GM12892 (cell line): ENCODE results near the gene PERP.
"Not testable (repeated sequence)": the region's sequence is repeated elsewhere in the genome, so short reads cannot be mapped to it uniquely, and the experiment has no call there.

Source experiments
- DNase-seq: peaks from one replicate; pipeline ENCODE4 v3.0.0; 2011; ENCODE audit not compliant: insufficient read length
- FAIRE-seq: peaks from 2 replicates; lab custom pipeline; 2011; peaks lifted over from hg19 to GRCh38; lab: Jason Lieb, UNC
- POLR2A ChIP-seq: IDR thresholded peaks from 2 replicates; pipeline ENCODE4 v1.6.1; 2011; ENCODE audit warnings: low read depth, low read length, control low read depth
- POLR2AphosphoS5 ChIP-seq: IDR thresholded peaks from 2 replicates; pipeline ENCODE4 v1.6.1; 2011; ENCODE audit warnings: low read depth, low read length, control low read depth
- TAF1 ChIP-seq: IDR thresholded peaks from 2 replicates; pipeline ENCODE4 v1.6.1; 2011; ENCODE audit warnings: low read depth, mild to moderate bottlenecking, control low read depth, low read length, borderline replicate concordance

The PERP gene

GRCh38 chr6:138085839-138086222 lies 21.4 kb downstream of the PERP start:
- no peak for DNase-seq
- FAIRE-seq, result no peak
- no peak for TF ChIP-seq POLR2A
- TF ChIP-seq TAF1, result no peak

GRCh38 chr6:138084904-138085838 lies 22.0 kb downstream of the PERP start:
- DNase-seq (no peak), FAIRE-seq (no peak)
- TF ChIP-seq POLR2AphosphoS5 (no peak), POLR2A (no peak)

DNA sequence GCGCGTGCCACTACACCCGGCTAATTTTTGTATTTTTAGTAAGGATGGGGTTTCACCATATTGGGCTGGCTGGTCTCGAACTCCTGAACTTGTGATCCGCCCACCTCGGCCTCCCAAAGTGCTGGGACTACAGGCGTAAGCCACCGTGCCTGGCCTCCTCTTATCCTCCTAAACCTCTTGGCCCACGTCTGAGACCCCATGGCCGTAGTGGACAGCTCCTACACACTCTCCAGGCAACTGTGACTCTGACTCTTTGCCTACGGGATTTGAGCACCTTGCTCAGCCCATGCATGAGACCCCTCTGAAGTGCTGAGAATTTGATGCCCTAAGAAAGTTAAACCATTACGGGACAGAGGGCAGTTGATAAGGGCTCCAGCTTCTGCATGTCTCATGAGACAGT lies 25.0 kb downstream of the PERP start:
- no peak for DNase-seq
- TF ChIP-seq POLR2AphosphoS5 (no peak), TAF1 (no peak), POLR2A (no peak)
- FAIRE-seq, result no peak

GRCh38 chr6:138079556-138079955 lies 27.7 kb downstream of the PERP start:
- not testable (repeated sequence) for FAIRE-seq, DNase-seq

DNA sequence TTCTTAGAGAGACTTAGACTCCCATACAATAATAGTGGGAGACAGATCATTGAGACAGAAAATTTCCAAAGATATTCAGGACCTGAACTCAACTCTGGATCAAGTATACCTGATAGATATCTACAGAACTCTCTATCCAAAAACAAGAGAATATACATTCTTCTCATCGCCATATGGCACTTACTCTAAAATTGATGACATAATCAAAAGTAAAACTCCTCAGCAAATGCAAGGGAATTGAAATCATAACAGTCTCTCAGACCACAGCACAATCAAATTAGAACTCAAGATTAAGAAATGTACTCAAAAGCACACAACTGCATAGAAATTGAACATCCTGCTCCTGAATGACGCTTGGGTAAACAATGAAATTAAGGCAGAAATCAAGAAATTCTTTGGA lies 28.7 kb downstream of the PERP start:
- TF ChIP-seq TAF1 (no peak), POLR2AphosphoS5 (no peak), POLR2A (no peak)
- no peak for FAIRE-seq
- DNase-seq, result no peak

DNA sequence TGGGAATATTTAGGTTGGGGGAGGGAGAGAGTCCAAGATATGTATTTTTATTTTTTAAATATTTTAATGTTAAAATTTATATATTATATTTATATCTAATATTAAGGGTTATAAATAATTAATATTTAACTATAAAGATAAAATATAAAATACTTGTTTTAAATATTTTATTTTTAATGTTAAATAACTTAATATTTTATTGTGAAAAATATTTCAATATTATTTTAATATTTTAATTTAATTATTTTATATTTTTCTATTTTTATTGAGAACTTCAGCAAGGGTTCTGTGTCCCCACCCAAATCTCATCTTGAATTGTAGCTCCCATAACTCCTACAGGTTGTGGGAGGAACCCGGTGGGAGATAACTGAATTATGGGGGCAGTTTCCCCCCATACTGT lies 34.0 kb downstream of the PERP start:
- DNase-seq (no peak), FAIRE-seq (no peak)
- no peak for TF ChIP-seq POLR2AphosphoS5
- TF ChIP-seq POLR2A, result no peak
- no peak for TF ChIP-seq TAF1

DNA sequence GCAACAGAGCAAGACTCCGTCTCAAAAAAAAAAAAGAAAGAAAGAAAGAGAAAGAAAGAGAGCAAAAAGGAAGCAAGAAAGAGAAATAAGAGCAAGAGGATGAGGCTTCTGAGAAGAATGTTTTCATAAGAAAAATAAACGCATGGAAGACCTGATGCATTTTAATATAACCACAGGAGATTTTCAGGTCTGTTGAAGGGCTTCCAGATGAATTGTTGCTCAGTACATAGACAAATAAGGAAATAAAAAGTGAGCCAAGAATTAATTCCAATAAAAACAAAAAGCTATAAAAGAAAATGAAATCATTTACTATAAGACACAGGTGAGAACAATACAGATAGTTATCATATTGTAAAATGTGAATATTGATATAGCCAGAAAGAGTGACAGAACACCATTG lies 43.5 kb downstream of the PERP start:
- FAIRE-seq, result no peak
- TF ChIP-seq POLR2A, result no peak
- no peak for TF ChIP-seq TAF1
- no peak for TF ChIP-seq POLR2AphosphoS5
- no peak for DNase-seq

DNA sequence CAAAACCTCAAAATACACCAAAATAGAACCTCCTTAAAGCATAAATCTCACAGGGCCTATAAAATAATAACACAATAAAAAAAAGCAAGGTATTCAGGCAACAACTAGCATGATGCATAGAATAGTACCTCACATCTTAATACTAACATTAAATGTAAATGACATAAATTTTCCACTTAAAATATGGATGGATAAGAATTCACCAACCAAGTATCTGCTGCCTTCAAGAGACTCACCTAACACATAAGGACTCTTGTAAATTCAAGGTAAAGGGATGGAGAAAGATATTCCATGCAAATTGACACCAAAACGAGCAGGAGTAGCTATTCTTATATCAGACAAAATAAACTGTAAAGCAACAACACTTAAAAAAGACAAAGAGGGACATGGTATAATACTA lies 52.2 kb downstream of the PERP start:
- FAIRE-seq, result no peak
- TF ChIP-seq TAF1 (no peak), POLR2AphosphoS5 (no peak), POLR2A (no peak)
- no peak for DNase-seq

DNA sequence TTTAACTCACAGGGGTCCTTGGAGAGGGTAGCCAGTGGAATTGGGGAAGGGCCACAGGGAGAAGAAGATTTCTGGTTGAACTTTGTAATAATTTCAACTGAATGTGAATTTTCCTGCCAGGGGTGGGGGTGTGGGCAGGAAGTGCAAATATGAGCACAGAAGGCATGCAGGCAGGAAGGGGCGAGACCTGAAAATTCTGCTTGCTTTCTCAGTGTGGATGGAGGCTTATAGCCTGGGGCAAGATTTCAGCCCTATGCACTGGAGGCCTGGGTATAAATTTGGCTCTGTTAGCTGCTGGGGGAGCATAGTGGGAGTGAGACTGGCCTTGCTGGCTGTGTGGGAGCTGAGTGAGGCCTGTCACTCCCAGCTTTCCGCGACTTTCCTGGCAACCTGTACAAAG lies 54.4 kb downstream of the PERP start:
- DNase-seq (no peak), FAIRE-seq (no peak)
- no peak for TF ChIP-seq TAF1
- TF ChIP-seq POLR2AphosphoS5, result no peak
- no peak for TF ChIP-seq POLR2A

DNA sequence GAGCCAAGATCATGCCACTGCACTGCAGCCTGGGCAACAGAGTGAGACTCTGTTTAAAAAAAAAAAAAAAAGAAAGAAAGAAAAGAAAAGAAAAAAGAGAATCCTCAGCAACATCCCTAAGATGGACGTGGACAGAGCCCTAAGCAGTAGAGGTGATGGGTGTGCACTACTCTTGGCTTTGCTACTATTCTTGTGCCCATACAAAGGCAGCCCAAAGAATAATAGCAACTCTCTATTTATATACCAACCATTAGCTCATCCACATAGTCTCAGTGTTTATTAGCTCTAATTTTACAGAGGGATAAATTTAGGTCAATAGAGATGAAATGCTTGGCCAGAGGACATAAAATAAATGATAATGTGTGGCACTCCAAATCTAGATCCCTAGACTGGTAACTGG lies 62.2 kb downstream of the PERP start:
- no peak for TF ChIP-seq POLR2A
- no peak for TF ChIP-seq TAF1
- no peak for TF ChIP-seq POLR2AphosphoS5
- FAIRE-seq (no peak), DNase-seq (no peak)

DNA sequence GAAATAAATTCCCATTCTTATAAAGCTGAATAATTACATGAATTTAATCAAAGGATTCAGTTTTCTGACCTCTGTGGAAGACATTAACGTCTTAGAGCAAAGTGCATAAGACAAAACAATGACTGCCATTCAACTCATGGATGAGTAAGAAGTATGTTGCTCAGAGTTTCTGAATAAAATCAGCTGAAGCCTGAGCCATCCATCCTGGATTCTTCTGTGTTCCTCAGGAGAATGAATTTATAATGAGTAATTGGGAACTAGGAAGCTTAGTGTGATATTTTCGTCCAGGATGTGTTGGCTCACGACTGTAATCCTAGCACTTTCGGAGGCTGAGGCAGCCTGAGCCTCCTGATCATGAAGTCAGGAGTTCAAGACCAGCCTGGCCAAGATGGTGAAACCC lies 62.8 kb downstream of the PERP start:
- DNase-seq (no peak), FAIRE-seq (no peak)
- no peak for TF ChIP-seq TAF1
